Liver (tissue), 3 donors: ENCODE data around the gene ANKRD11.

Experiments used
- EGR1 ChIP-seq, 2 donors: IDR thresholded peaks; 2 replicates each; pipeline ENCODE4 v1.6.1; 2016 to 2018; ENCODE audit warnings: antibody characterized with exemption in 2 of 2, low read depth in 2 of 2
- FOXA1 ChIP-seq: IDR thresholded peaks from 2 replicates; pipeline ENCODE4 v1.6.1; 2016; ENCODE audit warnings: antibody characterized with exemption
- GABPA ChIP-seq, 2 donors: IDR thresholded peaks in 1 of 2; conservative IDR thresholded peaks in 1 of 2; 2 replicates each; pipeline ENCODE4 v1.6.1; 2016; ENCODE audit warnings: antibody characterized with exemption in 2 of 2, mild to moderate bottlenecking in 1 of 2, moderate library complexity in 1 of 2
- JUND ChIP-seq, 2 donors: IDR thresholded peaks; 2 replicates each; pipeline ENCODE4 v1.6.1; 2016; ENCODE audit warnings: antibody characterized with exemption in 2 of 2
- RAD21 ChIP-seq, 2 donors: IDR thresholded peaks; 2 replicates each; pipeline ENCODE4 v1.6.1; 2016; ENCODE audit warnings: antibody characterized with exemption in 2 of 2, mild to moderate bottlenecking in 2 of 2
- RXRA ChIP-seq, 2 donors: IDR thresholded peaks; 2 replicates each; pipeline ENCODE4 v1.6.1; 2017 to 2018; ENCODE audit warnings: antibody characterized with exemption in 2 of 2, mild to moderate bottlenecking in 1 of 2
- SP1 ChIP-seq: IDR thresholded peaks from 2 replicates; pipeline ENCODE4 v1.6.1; 2018; ENCODE audit warnings: antibody characterized with exemption, mild to moderate bottlenecking
- TAF1 ChIP-seq: conservative IDR thresholded peaks from 2 replicates; pipeline ENCODE4 v1.6.1; 2016; ENCODE audit warnings: antibody characterized with exemption, mild to moderate bottlenecking
- YY1 ChIP-seq: IDR thresholded peaks from 2 replicates; pipeline ENCODE4 v1.6.1; 2016; ENCODE audit warnings: antibody characterized with exemption, mild to moderate bottlenecking
- TF ChIP-seq, protein P1 (sequence below): fragments of 150-350 bp; IDR thresholded peaks from 2 replicates; pipeline ENCODE4 v1.5.1; 2017; ENCODE audit warnings: improper control_type of control experiment, low read depth, low read length; ENCODE audit not compliant: missing input control
- TF ChIP-seq, protein P2 (sequence below): IDR thresholded peaks from 2 replicates; pipeline ENCODE4 v1.6.1; 2016; ENCODE audit warnings: antibody characterized with exemption, mild to moderate bottlenecking
- TF ChIP-seq, protein P3 (sequence below): IDR thresholded peaks from 2 replicates; pipeline ENCODE4 v1.6.1; 2016; ENCODE audit warnings: antibody characterized with exemption
- TF ChIP-seq, protein P4 (sequence below): IDR thresholded peaks from 2 replicates; pipeline ENCODE4 v1.6.1; 2016; ENCODE audit warnings: antibody characterized with exemption
- TF ChIP-seq, protein P5 (sequence below): IDR thresholded peaks from 2 replicates; pipeline ENCODE4 v1.6.1; 2016; ENCODE audit warnings: antibody characterized with exemption
- donor health status: healthy.
- donor health status: healthy.

DNA sequence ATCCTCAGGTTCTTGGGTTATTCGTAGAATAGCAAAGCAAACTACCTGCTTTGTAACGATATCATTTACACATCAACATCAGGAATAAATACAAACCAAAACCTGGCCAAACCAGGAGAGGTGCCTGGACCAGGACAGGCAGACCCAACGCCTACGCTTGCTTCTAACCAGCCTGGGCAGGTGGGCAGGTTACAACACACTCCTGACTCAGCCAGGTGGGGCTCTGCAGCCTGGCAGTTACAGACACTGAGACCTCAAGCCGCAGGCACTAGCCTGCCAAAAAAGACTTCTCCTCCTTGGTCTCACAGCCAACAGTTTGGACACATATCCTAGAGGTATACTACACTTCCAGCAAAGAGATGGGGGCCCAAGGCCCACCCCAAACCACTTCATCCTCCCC, 14.0 kb downstream of the ANKRD11 start:
- TF ChIP-seq, protein P1, sequence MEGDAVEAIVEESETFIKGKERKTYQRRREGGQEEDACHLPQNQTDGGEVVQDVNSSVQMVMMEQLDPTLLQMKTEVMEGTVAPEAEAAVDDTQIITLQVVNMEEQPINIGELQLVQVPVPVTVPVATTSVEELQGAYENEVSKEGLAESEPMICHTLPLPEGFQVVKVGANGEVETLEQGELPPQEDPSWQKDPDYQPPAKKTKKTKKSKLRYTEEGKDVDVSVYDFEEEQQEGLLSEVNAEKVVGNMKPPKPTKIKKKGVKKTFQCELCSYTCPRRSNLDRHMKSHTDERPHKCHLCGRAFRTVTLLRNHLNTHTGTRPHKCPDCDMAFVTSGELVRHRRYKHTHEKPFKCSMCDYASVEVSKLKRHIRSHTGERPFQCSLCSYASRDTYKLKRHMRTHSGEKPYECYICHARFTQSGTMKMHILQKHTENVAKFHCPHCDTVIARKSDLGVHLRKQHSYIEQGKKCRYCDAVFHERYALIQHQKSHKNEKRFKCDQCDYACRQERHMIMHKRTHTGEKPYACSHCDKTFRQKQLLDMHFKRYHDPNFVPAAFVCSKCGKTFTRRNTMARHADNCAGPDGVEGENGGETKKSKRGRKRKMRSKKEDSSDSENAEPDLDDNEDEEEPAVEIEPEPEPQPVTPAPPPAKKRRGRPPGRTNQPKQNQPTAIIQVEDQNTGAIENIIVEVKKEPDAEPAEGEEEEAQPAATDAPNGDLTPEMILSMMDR = no peak
- TF ChIP-seq, protein P2, sequence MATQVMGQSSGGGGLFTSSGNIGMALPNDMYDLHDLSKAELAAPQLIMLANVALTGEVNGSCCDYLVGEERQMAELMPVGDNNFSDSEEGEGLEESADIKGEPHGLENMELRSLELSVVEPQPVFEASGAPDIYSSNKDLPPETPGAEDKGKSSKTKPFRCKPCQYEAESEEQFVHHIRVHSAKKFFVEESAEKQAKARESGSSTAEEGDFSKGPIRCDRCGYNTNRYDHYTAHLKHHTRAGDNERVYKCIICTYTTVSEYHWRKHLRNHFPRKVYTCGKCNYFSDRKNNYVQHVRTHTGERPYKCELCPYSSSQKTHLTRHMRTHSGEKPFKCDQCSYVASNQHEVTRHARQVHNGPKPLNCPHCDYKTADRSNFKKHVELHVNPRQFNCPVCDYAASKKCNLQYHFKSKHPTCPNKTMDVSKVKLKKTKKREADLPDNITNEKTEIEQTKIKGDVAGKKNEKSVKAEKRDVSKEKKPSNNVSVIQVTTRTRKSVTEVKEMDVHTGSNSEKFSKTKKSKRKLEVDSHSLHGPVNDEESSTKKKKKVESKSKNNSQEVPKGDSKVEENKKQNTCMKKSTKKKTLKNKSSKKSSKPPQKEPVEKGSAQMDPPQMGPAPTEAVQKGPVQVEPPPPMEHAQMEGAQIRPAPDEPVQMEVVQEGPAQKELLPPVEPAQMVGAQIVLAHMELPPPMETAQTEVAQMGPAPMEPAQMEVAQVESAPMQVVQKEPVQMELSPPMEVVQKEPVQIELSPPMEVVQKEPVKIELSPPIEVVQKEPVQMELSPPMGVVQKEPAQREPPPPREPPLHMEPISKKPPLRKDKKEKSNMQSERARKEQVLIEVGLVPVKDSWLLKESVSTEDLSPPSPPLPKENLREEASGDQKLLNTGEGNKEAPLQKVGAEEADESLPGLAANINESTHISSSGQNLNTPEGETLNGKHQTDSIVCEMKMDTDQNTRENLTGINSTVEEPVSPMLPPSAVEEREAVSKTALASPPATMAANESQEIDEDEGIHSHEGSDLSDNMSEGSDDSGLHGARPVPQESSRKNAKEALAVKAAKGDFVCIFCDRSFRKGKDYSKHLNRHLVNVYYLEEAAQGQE = no peak
- TF ChIP-seq, protein P3, sequence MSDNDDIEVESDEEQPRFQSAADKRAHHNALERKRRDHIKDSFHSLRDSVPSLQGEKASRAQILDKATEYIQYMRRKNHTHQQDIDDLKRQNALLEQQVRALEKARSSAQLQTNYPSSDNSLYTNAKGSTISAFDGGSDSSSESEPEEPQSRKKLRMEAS = no peak
- TF ChIP-seq GABPA (IDR thresholded peaks at IDR 0.05 in 1 of 2, conservative IDR thresholded peaks at IDR 0.05 in 1 of 2) (no peak), FOXA1 (no peak), SP1 (no peak), TAF1 (no peak), RAD21 (IDR thresholded peaks at IDR 0.05) (no peak), YY1 (no peak), EGR1 (IDR thresholded peaks at IDR 0.05; ENCODE audit: low read depth in 2 of 2) (peak in 1 of 2 donors; percentile 93), JUND (IDR thresholded peaks at IDR 0.05) (no peak), RXRA (IDR thresholded peaks at IDR 0.05) (peak in 1 of 2 donors; percentile 26)
- TF ChIP-seq, protein P4, sequence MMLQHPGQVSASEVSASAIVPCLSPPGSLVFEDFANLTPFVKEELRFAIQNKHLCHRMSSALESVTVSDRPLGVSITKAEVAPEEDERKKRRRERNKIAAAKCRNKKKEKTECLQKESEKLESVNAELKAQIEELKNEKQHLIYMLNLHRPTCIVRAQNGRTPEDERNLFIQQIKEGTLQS = no peak
- TF ChIP-seq, protein P5, sequence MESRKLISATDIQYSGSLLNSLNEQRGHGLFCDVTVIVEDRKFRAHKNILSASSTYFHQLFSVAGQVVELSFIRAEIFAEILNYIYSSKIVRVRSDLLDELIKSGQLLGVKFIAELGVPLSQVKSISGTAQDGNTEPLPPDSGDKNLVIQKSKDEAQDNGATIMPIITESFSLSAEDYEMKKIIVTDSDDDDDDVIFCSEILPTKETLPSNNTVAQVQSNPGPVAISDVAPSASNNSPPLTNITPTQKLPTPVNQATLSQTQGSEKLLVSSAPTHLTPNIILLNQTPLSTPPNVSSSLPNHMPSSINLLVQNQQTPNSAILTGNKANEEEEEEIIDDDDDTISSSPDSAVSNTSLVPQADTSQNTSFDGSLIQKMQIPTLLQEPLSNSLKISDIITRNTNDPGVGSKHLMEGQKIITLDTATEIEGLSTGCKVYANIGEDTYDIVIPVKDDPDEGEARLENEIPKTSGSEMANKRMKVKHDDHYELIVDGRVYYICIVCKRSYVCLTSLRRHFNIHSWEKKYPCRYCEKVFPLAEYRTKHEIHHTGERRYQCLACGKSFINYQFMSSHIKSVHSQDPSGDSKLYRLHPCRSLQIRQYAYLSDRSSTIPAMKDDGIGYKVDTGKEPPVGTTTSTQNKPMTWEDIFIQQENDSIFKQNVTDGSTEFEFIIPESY = no peak
